Neutrophil (primary cell): ENCODE measurements around the gene ADGRG1.

Source experiments
- H3K27ac ChIP-seq: fragments of 200-600 bp; sonication (generic); 2 replicates; pipeline ENCODE4 v1.5.1; 2016; ENCODE audit warnings: mild to moderate bottlenecking, moderate library complexity
- H3K27me3 ChIP-seq: fragments of 200-600 bp; sonication (generic); 2 replicates; pipeline ENCODE4 v1.6.0; 2016; ENCODE audit warnings: mild to moderate bottlenecking
- H3K36me3 ChIP-seq: fragments of 200-600 bp; sonication (generic); 2 replicates; pipeline ENCODE4 v1.5.1; 2017
- H3K4me1 ChIP-seq, 2 experiments: fragments of 200-600 bp in 1 of 2; sonication (generic) in 1 of 2; 1 replicate in 1 of 2; 2 replicates in 1 of 2; pipeline versions ENCODE4 v1.5.1 to v1.6.1; 2013 to 2016; ENCODE audit warnings: low read depth in 1 of 2, low read length in 1 of 2, mild to moderate bottlenecking in 1 of 2, moderate library complexity in 1 of 2; ENCODE audit not compliant: control insufficient read depth in 1 of 2, insufficient read depth in 1 of 2
- H3K4me3 ChIP-seq, 2 experiments: fragments of 200-600 bp in 1 of 2; sonication (generic) in 1 of 2; 1 replicate in 1 of 2; 2 replicates in 1 of 2; pipeline ENCODE4 v1.5.1; 2013 to 2016; ENCODE audit warnings: low read depth in 1 of 2, low read length in 1 of 2, mild to moderate bottlenecking in 1 of 2, moderate library complexity in 1 of 2
- H3K9me3 ChIP-seq: fragments of 200-600 bp; sonication (generic); 2 replicates; pipeline ENCODE4 v1.5.1; 2016
- TF ChIP-seq, protein P1 (sequence below): fragments of 200-600 bp; sonication (generic); IDR thresholded peaks from 2 replicates; pipeline ENCODE4 v1.5.1; 2016; ENCODE audit warnings: antibody characterized with exemption

Gene ADGRG1

GRCh38 chr16:57713596-57713995 is 85.2 kb downstream of the ADGRG1 start:
- Histone ChIP-seq H3K27ac (no peak overlapping the region), H3K36me3 (no peaks in the 10 kb centered on the region), H3K9me3 (no peaks in the 10 kb centered on the region), H3K27me3 (no peaks in the 10 kb centered on the region), H3K4me3 (no peak overlapping the region), H3K4me1 (no peaks in the 10 kb centered on the region)
- TF ChIP-seq, protein P1, sequence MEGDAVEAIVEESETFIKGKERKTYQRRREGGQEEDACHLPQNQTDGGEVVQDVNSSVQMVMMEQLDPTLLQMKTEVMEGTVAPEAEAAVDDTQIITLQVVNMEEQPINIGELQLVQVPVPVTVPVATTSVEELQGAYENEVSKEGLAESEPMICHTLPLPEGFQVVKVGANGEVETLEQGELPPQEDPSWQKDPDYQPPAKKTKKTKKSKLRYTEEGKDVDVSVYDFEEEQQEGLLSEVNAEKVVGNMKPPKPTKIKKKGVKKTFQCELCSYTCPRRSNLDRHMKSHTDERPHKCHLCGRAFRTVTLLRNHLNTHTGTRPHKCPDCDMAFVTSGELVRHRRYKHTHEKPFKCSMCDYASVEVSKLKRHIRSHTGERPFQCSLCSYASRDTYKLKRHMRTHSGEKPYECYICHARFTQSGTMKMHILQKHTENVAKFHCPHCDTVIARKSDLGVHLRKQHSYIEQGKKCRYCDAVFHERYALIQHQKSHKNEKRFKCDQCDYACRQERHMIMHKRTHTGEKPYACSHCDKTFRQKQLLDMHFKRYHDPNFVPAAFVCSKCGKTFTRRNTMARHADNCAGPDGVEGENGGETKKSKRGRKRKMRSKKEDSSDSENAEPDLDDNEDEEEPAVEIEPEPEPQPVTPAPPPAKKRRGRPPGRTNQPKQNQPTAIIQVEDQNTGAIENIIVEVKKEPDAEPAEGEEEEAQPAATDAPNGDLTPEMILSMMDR, result no peak

- TF ChIP-seq, protein P1, result no peak
- Histone ChIP-seq H3K36me3 (no peaks in the 10 kb centered on the region), H3K9me3 (no peaks in the 10 kb centered on the region), H3K4me3 (no peak overlapping the region), H3K4me1 (no peaks in the 10 kb centered on the region), H3K27me3 (no peaks in the 10 kb centered on the region), H3K27ac (no peak overlapping the region)
These were observed 85.6 kb downstream of the ADGRG1 start for GRCh38 chr16:57714047-57714446.
